ENCODE measurements around the gene FMN1.

DNA sequence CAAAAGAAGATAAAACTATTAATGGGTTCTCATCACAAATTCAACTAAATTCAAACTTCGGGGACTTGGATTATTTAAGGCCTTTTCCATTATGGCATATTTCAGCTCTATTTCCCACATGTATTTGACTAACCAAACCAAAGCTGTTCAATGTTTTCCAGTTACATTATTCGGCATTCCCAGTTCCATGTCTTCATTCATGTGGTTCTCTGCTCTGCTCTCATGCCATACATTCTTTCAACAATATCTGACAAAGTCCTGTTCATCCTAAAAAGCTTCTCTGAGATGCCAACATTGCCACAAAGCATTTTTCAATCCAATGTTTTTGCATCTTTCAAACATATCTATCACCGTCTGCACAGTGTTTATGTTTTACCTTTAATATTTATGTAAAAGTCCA lies 335.3 kb downstream of the FMN1 start:
- TF ChIP-seq, protein P1, sequence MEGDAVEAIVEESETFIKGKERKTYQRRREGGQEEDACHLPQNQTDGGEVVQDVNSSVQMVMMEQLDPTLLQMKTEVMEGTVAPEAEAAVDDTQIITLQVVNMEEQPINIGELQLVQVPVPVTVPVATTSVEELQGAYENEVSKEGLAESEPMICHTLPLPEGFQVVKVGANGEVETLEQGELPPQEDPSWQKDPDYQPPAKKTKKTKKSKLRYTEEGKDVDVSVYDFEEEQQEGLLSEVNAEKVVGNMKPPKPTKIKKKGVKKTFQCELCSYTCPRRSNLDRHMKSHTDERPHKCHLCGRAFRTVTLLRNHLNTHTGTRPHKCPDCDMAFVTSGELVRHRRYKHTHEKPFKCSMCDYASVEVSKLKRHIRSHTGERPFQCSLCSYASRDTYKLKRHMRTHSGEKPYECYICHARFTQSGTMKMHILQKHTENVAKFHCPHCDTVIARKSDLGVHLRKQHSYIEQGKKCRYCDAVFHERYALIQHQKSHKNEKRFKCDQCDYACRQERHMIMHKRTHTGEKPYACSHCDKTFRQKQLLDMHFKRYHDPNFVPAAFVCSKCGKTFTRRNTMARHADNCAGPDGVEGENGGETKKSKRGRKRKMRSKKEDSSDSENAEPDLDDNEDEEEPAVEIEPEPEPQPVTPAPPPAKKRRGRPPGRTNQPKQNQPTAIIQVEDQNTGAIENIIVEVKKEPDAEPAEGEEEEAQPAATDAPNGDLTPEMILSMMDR (IDR thresholded peaks at IDR 0.05) = no peak
- no peak for TF ChIP-seq POLR2A (IDR thresholded peaks at IDR 0.05)

Measured in body of pancreas (tissue), 4 donors.